ENCODE data around the gene CEP112. TPM values are rescaled to one million over a fixed set of nuclear protein-coding genes. Genes with fewer than 3 reads are reported as not detected.

CEP112 gene
- total and polyA plus RNA-seq, 10 of the 15 experiments (the other 5 are each of a cell fraction or from before 2014, with no cell fraction given): 0.11 to 3.8 (median 0.32) TPM; not detected in 1

DNA sequence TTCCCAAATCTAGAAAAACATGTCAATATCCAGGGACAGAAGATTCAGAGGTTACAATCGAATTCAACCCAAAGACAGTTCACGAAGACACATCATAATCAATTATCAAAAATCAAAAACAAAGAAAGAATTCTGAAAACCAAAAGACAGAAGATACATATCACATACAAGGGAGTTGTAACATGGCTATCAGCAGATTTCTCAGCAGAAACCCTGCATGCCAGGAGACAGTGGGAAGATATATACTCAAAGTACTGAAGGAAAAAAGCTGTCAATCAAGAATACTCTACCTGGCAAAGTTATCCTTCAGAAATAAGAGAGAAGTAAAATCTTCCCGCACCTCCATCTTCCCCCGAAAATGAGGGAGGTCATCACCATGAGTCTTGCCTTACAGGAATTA is 258.6 kb downstream of the CEP112 start:
- no peaks in the 10 kb centered on the region for H3K36me3 ChIP-seq (ENCODE audit: control insufficient read depth in 2 of 2, insufficient read depth in 2 of 2, low read length in 1 of 2)
- POLR2A ChIA-PET: no interaction called here
- BruUV-seq (replicated peaks): no TSS peak
- RAD21 ChIA-PET (ENCODE audit: unreplicated experiment): no interaction called here
- no peak overlapping the region for H3K9ac ChIP-seq (ENCODE audit: control insufficient read depth, insufficient read depth, low read length)
- WGBS (ENCODE audit: insufficient coverage, insufficient replicate concordance, low lambda C conversion rate, missing lambda C conversion rate): 21% methylated on average over 4 of the region's 4 CpGs
- no peak overlapping the region for H3K27ac ChIP-seq (ENCODE audit: control insufficient read depth, insufficient read depth)
- intact Hi-C loops (cut with micrococcal nuclease; ENCODE audit: unreplicated experiment) (no loop called here), in situ Hi-C loops (cut with MboI) (no loop called here)
- ATAC-seq: no peak
- SMC1A ChIA-PET (ENCODE audit: uncharacterized antibody, unreplicated experiment): no interaction called here
- no peaks in the 10 kb centered on the region for H3K9me3 ChIP-seq (replicated peaks; ENCODE audit: control insufficient read depth, insufficient read depth, low read length)
- no peaks in the 10 kb centered on the region for H3K4me1 ChIP-seq (ENCODE audit: control insufficient read depth, insufficient read depth, low read length)
- H3K79me2 ChIP-seq (ENCODE audit: control insufficient read depth, insufficient read depth, low read length): no peaks in the 10 kb centered on the region
- H2AFZ ChIP-seq (ENCODE audit: control insufficient read depth, low read depth, low read length): no peak overlapping the region
- no peak overlapping the region for H3K4me3 ChIP-seq
- no peaks in the 10 kb centered on the region for H4K20me1 ChIP-seq (ENCODE audit: control insufficient read depth, insufficient read depth)
- H3K4me2 ChIP-seq (ENCODE audit: control insufficient read depth, insufficient read depth): no peak overlapping the region
- DNase-seq (ENCODE audit: low read depth, low spot score): no peak
- CTCF ChIA-PET: no interaction called here
- no peaks in the 10 kb centered on the region for H3K27me3 ChIP-seq (replicated peaks in 1 of 2; ENCODE audit: control insufficient read depth in 2 of 2, insufficient read depth in 2 of 2, low read length in 1 of 2)
- no peak for FAIRE-seq
- TF ChIP-seq EZH2 (IDR thresholded peaks at IDR 0.05; ENCODE audit: borderline replicate concordance, control insufficient read depth, low read depth, low read length) (no peak), MYB (IDR thresholded peaks at IDR 0.05; ENCODE audit: borderline replicate concordance, low read depth, low read length) (no peak), CBX3 (IDR thresholded peaks at IDR 0.05; ENCODE audit: borderline replicate concordance, low read depth) (no peak), ZBTB4 (CRISPR knock-in tag; IDR thresholded peaks at IDR 0.05) (no peak), FOXK2 (IDR thresholded peaks at IDR 0.05) (no peak), SUZ12 (IDR thresholded peaks at IDR 0.05; ENCODE audit: unreplicated experiment) (no peak), YY1 (IDR thresholded peaks at IDR 0.05; ENCODE audit: low read depth, low read length) (no peak), TBL1XR1 (IDR thresholded peaks at IDR 0.05; ENCODE audit: low read depth, low read length) (no peak), HDGF (IDR thresholded peaks at IDR 0.05) (no peak)
- TF ChIP-seq, protein P1, sequence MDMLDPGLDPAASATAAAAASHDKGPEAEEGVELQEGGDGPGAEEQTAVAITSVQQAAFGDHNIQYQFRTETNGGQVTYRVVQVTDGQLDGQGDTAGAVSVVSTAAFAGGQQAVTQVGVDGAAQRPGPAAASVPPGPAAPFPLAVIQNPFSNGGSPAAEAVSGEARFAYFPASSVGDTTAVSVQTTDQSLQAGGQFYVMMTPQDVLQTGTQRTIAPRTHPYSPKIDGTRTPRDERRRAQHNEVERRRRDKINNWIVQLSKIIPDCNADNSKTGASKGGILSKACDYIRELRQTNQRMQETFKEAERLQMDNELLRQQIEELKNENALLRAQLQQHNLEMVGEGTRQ (IDR thresholded peaks at IDR 0.05; ENCODE audit: borderline replicate concordance, low read depth, low read length): no peak
- TF ChIP-seq, protein P2, sequence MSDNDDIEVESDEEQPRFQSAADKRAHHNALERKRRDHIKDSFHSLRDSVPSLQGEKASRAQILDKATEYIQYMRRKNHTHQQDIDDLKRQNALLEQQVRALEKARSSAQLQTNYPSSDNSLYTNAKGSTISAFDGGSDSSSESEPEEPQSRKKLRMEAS (IDR thresholded peaks at IDR 0.05; ENCODE audit: low read depth, low read length): no peak
- TF ChIP-seq, protein P3, sequence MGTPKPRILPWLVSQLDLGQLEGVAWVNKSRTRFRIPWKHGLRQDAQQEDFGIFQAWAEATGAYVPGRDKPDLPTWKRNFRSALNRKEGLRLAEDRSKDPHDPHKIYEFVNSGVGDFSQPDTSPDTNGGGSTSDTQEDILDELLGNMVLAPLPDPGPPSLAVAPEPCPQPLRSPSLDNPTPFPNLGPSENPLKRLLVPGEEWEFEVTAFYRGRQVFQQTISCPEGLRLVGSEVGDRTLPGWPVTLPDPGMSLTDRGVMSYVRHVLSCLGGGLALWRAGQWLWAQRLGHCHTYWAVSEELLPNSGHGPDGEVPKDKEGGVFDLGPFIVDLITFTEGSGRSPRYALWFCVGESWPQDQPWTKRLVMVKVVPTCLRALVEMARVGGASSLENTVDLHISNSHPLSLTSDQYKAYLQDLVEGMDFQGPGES (IDR thresholded peaks at IDR 0.05): no peak

Data from GM12878 (cell line).